Activated CD8-positive, alpha-beta T cell treated with anti-CD3 and anti-CD28 coated beads, Interleukin-2, amount 10 ng/mL, durations not matched to agents 7 days and 5 days (primary cell): ENCODE data around the gene DENND4A. TPM values are rescaled to one million over a fixed set of nuclear protein-coding genes. Genes with fewer than 3 reads are reported as not detected.
A peak's percentile ranks its signal among the peaks of the same experiment; 100 is the strongest.

Experiments used
- ATAC-seq: fragments of 150-1000 bp; cut with Tn5 transposase; one replicate; pipeline ENCODE4 v1.10.0; 2021; ENCODE audit warnings: moderate library complexity
- CTCF ChIA-PET: fragments of 350-600 bp; sonication (Branson Sonifier 250); formaldehyde crosslinking; loops from one replicate; lab custom pipeline; 2021; ENCODE audit warnings: antibody characterized with exemption; lab: Charles Lee
- POLR2A ChIA-PET: fragments of 350-600 bp; sonication (Branson Sonifier 250); formaldehyde crosslinking; loops from one replicate; lab custom pipeline; 2021; ENCODE audit warnings: antibody characterized with exemption; lab: Charles Lee
- DNase-seq: peaks from one replicate; pipeline ENCODE4 v3.0.0-alpha.2; 2020
- H3K27ac Mint-ChIP-seq: one replicate; pipeline ENCODE4 v1.8.0; 2021; ENCODE audit warnings: mild to moderate bottlenecking, mixed read lengths
- H3K27me3 Mint-ChIP-seq: one replicate; pipeline ENCODE4 v1.8.0; 2021; ENCODE audit warnings: low read depth, mixed read lengths
- H3K36me3 Mint-ChIP-seq: one replicate; pipeline ENCODE4 v1.8.0; 2021; ENCODE audit warnings: low read depth, mixed read lengths
- H3K4me1 Mint-ChIP-seq: one replicate; pipeline ENCODE4 v1.8.0; 2021; ENCODE audit warnings: low read depth, mixed read lengths
- H3K4me3 Mint-ChIP-seq: one replicate; pipeline ENCODE4 v1.8.0; 2021; ENCODE audit warnings: mild to moderate bottlenecking, mixed read lengths
- H3K9me3 Mint-ChIP-seq: one replicate; pipeline ENCODE4 v1.8.0; 2022; ENCODE audit warnings: mixed read lengths; ENCODE audit not compliant: insufficient read depth
- total RNA-seq, 2 experiments: library from RNA; stranded (reverse); gene quantifications; one replicate each; pipeline ENCODE4 v1.2.3, GENCODE V29; 2021

DENND4A gene
- total RNA-seq, 2 experiments from 2014 or later: 40.1 to 45.0 TPM

GRCh38 chr15:65646486-65646885 lies 145.6 kb downstream of the DENND4A start:
- no peaks in the 10 kb centered on the region for H3K27me3 Mint-ChIP-seq
- CTCF ChIA-PET: interaction anchor here (1.1 to 1.3 kb wide), 2 partner anchors 8 to 10 kb away, joined by 4 to 5 read pairs; no protein-coding TSS in a partner anchor
- POLR2A ChIA-PET: no interaction called here
- ATAC-seq: no peak
- peaks cover 3% of the 10 kb centered on the region for H3K36me3 Mint-ChIP-seq
- H3K4me1 Mint-ChIP-seq: peaks cover 5% of the 10 kb centered on the region
- H3K9me3 Mint-ChIP-seq: no peaks in the 10 kb centered on the region
- H3K27ac Mint-ChIP-seq: no peak overlapping the region
- H3K4me3 Mint-ChIP-seq: no peak overlapping the region
- DNase-seq: no peak

DNA sequence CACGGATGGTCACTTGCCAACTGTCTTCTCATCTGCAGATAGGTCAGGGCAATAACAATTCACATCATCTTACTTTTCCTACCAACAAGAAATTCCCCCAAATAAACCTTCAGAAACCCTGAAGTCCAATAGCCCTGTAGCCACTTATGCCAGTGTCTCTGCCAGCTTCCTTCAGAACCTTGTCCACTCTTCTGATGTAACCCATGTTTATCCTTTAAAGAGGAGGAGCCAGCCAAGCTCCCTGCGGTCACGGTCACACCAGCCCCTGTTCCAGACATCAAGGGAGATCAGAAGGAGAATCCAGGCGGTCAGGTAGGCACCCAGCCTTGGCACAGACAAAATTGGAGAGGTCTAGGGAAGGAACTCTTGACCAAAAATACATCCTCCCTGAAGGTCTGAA lies 146.7 kb downstream of the DENND4A start:
- ChIA-PET CTCF (interaction anchor here (0.9 to 1.0 kb wide), 2 partner anchors 34 to 258 kb away, joined by 3 read pairs; partner anchors contain the start of gene INTS14), POLR2A (no interaction called here)
- Mint-ChIP-seq H3K36me3 (peaks cover 3% of the 10 kb centered on the region), H3K9me3 (no peaks in the 10 kb centered on the region), H3K4me1 (peaks cover 4% of the 10 kb centered on the region), H3K27me3 (no peaks in the 10 kb centered on the region), H3K4me3 (no peak overlapping the region), H3K27ac (no peak overlapping the region)
- ATAC-seq: no peak
- no peak for DNase-seq

DNA sequence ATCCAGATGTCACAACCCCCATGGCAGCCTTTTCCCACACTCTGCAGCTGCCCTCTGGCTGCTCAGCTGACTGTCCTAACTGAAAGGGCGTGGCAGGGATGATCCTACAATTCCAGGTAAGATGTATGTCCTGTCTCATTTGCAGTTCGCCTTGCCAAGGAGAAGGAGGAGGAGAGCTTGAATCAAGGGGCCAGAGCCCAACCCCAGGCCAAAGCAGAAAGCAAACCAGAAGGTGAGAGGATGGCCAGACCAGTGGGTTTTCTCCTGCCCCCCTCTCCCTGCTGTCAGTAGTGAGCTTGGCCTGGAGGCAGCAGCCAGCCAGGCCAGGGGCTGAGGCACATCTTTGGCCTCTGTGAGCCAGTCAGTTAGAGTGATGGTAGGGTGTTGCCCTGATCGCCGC lies 147.8 kb downstream of the DENND4A start:
- no peak overlapping the region for H3K27ac Mint-ChIP-seq
- no peaks in the 10 kb centered on the region for H3K4me1 Mint-ChIP-seq
- POLR2A ChIA-PET: no interaction called here
- CTCF ChIA-PET: no interaction called here
- no peak overlapping the region for H3K4me3 Mint-ChIP-seq
- H3K36me3 Mint-ChIP-seq: peaks cover 3% of the 10 kb centered on the region
- no peaks in the 10 kb centered on the region for H3K9me3 Mint-ChIP-seq
- no peak for ATAC-seq
- no peak for DNase-seq
- no peaks in the 10 kb centered on the region for H3K27me3 Mint-ChIP-seq

DNA sequence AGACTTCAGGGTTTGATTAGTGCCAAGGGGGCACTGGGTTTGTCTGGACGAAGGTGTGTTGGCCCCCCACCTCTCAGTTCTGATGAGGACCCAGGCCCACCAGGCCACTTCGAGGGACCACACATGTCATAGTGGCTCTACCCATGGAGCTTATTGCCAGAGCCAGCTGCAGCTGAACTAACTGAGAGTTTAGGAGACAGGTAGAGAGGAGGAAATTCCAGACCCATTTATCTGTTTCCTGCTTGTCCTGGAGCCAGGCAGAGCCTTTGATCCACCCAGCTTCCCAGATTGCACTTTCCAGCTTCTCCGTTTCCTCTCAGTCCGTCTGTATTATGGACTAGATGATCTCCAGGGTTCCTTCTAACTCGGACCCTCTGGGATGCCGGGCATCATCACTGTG lies 149.5 kb downstream of the DENND4A start:
- ChIA-PET POLR2A (interaction anchor here (1.4 kb wide), 1 partner anchor 227 kb away, joined by 5 read pairs; the partner anchor contains the start of gene RAB11A), CTCF (interaction anchor here (0.9 to 1.3 kb wide), 3 partner anchors 214 to 275 kb away, joined by 3 to 4 read pairs (median 3); no protein-coding TSS in a partner anchor)
- H3K9me3 Mint-ChIP-seq: no peaks in the 10 kb centered on the region
- H3K27me3 Mint-ChIP-seq: no peaks in the 10 kb centered on the region
- ATAC-seq (no peak), DNase-seq (no peak)
- H3K4me3 Mint-ChIP-seq: no peak overlapping the region
- H3K4me1 Mint-ChIP-seq: peaks cover 10% of the 10 kb centered on the region
- H3K36me3 Mint-ChIP-seq: peaks cover 2% of the 10 kb centered on the region
- H3K27ac Mint-ChIP-seq: no peak overlapping the region

- Mint-ChIP-seq H3K27ac (no peak overlapping the region), H3K9me3 (no peaks in the 10 kb centered on the region)
Observed at GRCh38 chr15:65641768-65642475, 150.2 kb downstream of the DENND4A start.

GRCh38 chr15:65639509-65639908 lies 152.6 kb downstream of the DENND4A start:
- peaks cover 10% of the 10 kb centered on the region for H3K4me1 Mint-ChIP-seq
- no peaks in the 10 kb centered on the region for H3K36me3 Mint-ChIP-seq
- ChIA-PET CTCF (interaction anchor here (0.6 to 4.3 kb wide), 16 partner anchors 10 to 226 kb away, joined by 3 to 35 read pairs (median 7); partner anchors contain the start of gene DPP8), POLR2A (no interaction called here)
- no peaks in the 10 kb centered on the region for H3K27me3 Mint-ChIP-seq
- DNase-seq: no peak
- H3K27ac Mint-ChIP-seq: no peak overlapping the region
- ATAC-seq: no peak
- no peaks in the 10 kb centered on the region for H3K9me3 Mint-ChIP-seq
- no peak overlapping the region for H3K4me3 Mint-ChIP-seq

More at GRCh38 chr15:65641768-65642475, 150.2 kb downstream of the DENND4A start:
- no peak overlapping the region for H3K4me3 Mint-ChIP-seq
- ChIA-PET CTCF (interaction anchor here (0.9 to 1.1 kb wide), 3 partner anchors 216 to 275 kb away, joined by 3 to 4 read pairs (median 3); no protein-coding TSS in a partner anchor), POLR2A (interaction anchor here (1.4 kb wide), 1 partner anchor 228 kb away, joined by 5 read pairs; the partner anchor contains the start of gene RAB11A)
- H3K4me1 Mint-ChIP-seq: peaks cover 10% of the 10 kb centered on the region
- ATAC-seq: no peak
- no peaks in the 10 kb centered on the region for H3K36me3 Mint-ChIP-seq
- H3K27me3 Mint-ChIP-seq: no peaks in the 10 kb centered on the region
- no peak for DNase-seq

- peak; percentile 66 for DNase-seq
- H3K27ac Mint-ChIP-seq: no peak overlapping the region
- H3K36me3 Mint-ChIP-seq: no peaks in the 10 kb centered on the region
- peaks cover 10% of the 10 kb centered on the region for H3K4me1 Mint-ChIP-seq
- ChIA-PET POLR2A (interaction anchor here (0.7 kb wide), 1 partner anchor 28 kb away, joined by 3 read pairs; the partner anchor contains the start of gene INTS14), CTCF (interaction anchor here (0.8 to 4.3 kb wide), 28 partner anchors 8 to 243 kb away, joined by 3 to 35 read pairs (median 5); partner anchors contain the start of genes DPP8 and RAB11A)
- no peaks in the 10 kb centered on the region for H3K27me3 Mint-ChIP-seq
- no peaks in the 10 kb centered on the region for H3K9me3 Mint-ChIP-seq
- peak; percentile 75 for ATAC-seq
- peak overlapping the region; percentile 9 for H3K4me3 Mint-ChIP-seq
Observed at GRCh38 chr15:65638681-65639089, 153.4 kb downstream of the DENND4A start.

DNA sequence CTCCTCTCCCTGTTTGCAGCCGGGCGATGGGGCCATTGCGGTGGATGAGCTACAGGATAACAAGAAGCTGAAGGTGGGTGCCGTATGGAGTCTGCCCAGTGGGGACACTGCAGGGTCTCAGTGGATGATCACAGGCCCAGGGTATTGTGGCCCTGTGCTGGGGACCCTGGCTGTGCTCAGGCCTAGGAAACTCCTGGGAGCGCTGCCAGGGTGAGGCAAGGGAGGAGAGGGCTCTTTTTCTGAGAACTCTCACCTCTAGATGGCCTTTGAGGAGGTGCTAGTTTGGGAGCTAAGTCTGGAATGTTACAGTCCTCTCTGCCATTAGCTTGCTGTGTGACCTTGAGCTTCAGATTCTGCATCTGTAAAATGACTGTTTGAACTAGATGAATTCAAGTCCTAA lies 154.0 kb downstream of the DENND4A start:
- DNase-seq (no peak), ATAC-seq (no peak)
- no peak overlapping the region for H3K27ac Mint-ChIP-seq
- H3K36me3 Mint-ChIP-seq: no peaks in the 10 kb centered on the region
- no peak overlapping the region for H3K4me3 Mint-ChIP-seq
- peaks cover 10% of the 10 kb centered on the region for H3K4me1 Mint-ChIP-seq
- H3K27me3 Mint-ChIP-seq: no peaks in the 10 kb centered on the region
- POLR2A ChIA-PET: interaction anchor here (1.6 kb wide), 1 partner anchor 27 kb away, joined by 7 read pairs; the partner anchor contains the start of gene INTS14
- no peaks in the 10 kb centered on the region for H3K9me3 Mint-ChIP-seq
- CTCF ChIA-PET: interaction anchor here (0.7 to 4.3 kb wide), 28 partner anchors 9 to 347 kb away, joined by 3 to 35 read pairs (median 5); partner anchors contain the start of genes RAB11A and SLC24A1

GRCh38 chr15:65634356-65634755 lies 157.7 kb downstream of the DENND4A start:
- DNase-seq: no peak
- H3K4me1 Mint-ChIP-seq: peaks cover 26% of the 10 kb centered on the region
- ChIA-PET POLR2A (no interaction called here), CTCF (no interaction called here)
- ATAC-seq: no peak
- H3K27ac Mint-ChIP-seq: no peak overlapping the region
- no peak overlapping the region for H3K4me3 Mint-ChIP-seq
- no peaks in the 10 kb centered on the region for H3K9me3 Mint-ChIP-seq
- no peaks in the 10 kb centered on the region for H3K27me3 Mint-ChIP-seq
- H3K36me3 Mint-ChIP-seq: no peaks in the 10 kb centered on the region

DNA sequence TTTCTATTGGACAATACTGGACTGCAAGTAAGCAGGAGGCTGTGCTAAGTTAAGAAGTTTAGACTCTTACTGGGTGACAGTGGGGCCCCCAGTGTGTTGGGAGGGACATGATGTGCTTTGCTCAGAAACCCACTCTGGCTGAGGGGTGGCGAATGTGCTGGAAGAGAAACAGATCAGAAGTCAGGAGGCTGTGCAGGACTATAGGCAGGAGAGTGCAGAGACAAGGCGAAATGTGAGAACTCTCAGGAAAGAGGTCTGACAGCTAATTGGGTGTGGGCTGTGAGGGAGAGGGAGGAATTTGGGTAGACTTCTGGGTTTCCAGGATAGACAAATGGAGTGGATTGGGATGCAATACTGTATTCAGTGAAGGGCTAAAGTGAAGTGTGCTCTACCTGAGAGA lies 158.3 kb downstream of the DENND4A start:
- no peaks in the 10 kb centered on the region for H3K27me3 Mint-ChIP-seq
- no peaks in the 10 kb centered on the region for H3K9me3 Mint-ChIP-seq
- no peak overlapping the region for H3K4me3 Mint-ChIP-seq
- POLR2A ChIA-PET: no interaction called here
- peaks cover 21% of the 10 kb centered on the region for H3K4me1 Mint-ChIP-seq
- H3K36me3 Mint-ChIP-seq: no peaks in the 10 kb centered on the region
- ATAC-seq: no peak
- no peak overlapping the region for H3K27ac Mint-ChIP-seq
- CTCF ChIA-PET: no interaction called here
- DNase-seq: no peak

DNA sequence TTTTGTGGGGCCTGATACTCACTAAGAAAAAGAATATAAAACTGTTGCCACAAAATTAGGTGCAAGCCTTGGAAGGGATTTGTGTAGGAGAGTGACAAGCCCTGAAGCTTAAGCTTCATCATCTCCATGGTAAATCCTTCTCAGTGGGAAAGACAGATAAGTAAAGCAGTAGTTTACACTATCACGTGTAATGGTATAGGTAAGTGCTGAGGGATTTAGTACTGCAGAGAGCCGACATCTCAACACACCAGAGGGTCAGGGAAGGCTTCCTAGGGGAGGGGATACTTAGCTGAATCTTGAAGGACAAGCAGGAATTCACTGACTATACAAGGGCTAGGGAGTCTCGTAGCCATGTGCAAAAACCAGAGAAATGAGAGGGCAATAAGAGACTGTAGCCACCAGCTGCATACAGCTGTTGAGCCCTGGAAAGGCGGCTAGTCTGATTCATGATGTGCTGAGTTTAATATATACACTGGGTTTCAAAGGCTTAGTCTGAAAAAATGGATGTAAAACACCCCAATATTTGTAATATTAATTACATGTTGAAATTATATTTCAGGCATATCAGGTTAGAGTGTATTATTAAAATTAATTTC lies 159.2 kb downstream of the DENND4A start:
- Mint-ChIP-seq H3K9me3 (no peaks in the 10 kb centered on the region), H3K4me1 (peaks cover 16% of the 10 kb centered on the region), H3K4me3 (no peak overlapping the region), H3K27me3 (no peaks in the 10 kb centered on the region), H3K27ac (no peak overlapping the region), H3K36me3 (no peaks in the 10 kb centered on the region)
- ATAC-seq (no peak), DNase-seq (no peak)
- ChIA-PET POLR2A (no interaction called here), CTCF (no interaction called here)
